Fibroblast of mammary gland (primary cell): ENCODE measurements around the gene SUCNR1.

Source experiments
- DNase-seq: peaks from one replicate; pipeline ENCODE4 v3.0.0-alpha.2; 2010; ENCODE audit warnings: low read depth
- H3K4me3 ChIP-seq: 2 replicates; pipeline ENCODE4 v1.5.1; 2011; ENCODE audit warnings: low read depth, mild to moderate bottlenecking, low read length, moderate library complexity; ENCODE audit not compliant: control insufficient read depth
- CTCF ChIP-seq: conservative IDR thresholded peaks from 2 replicates; pipeline ENCODE4 v1.5.1; 2011; ENCODE audit warnings: low read depth, low read length, inconsistent platforms; ENCODE audit not compliant: control insufficient read depth, insufficient read depth

The SUCNR1 gene

GRCh38 chr3:151859233-151859673 is 14.2 kb upstream of the SUCNR1 start:
- no peak for TF ChIP-seq CTCF
- DNase-seq, result no peak
- no peak overlapping the region for H3K4me3 ChIP-seq

- TF ChIP-seq CTCF, result no peak
- DNase-seq, result no peak
- H3K4me3 ChIP-seq, result no peak overlapping the region
Observed at GRCh38 chr3:151859905-151860304, 13.5 kb upstream of the SUCNR1 start.

- DNase-seq, result peak; percentile 32
- TF ChIP-seq CTCF, result no peak
- no peak overlapping the region for H3K4me3 ChIP-seq
Observed at GRCh38 chr3:151863611-151864010, 9.8 kb upstream of the SUCNR1 start.

- DNase-seq, result peak; percentile 80
- no peak for TF ChIP-seq CTCF
- H3K4me3 ChIP-seq, result no peak overlapping the region
Observed at GRCh38 chr3:151864423-151865101, 8.9 kb upstream of the SUCNR1 start.

GRCh38 chr3:151866711-151867410 is 6.6 kb upstream of the SUCNR1 start:
- no peak for DNase-seq
- TF ChIP-seq CTCF, result no peak

GRCh38 chr3:151867666-151868065 is 5.8 kb upstream of the SUCNR1 start:
- TF ChIP-seq CTCF, result no peak

More at GRCh38 chr3:151866711-151867410, 6.6 kb upstream of the SUCNR1 start:
- H3K4me3 ChIP-seq, result no peak overlapping the region

More at GRCh38 chr3:151867666-151868065, 5.8 kb upstream of the SUCNR1 start:
- no peak overlapping the region for H3K4me3 ChIP-seq
- DNase-seq, result no peak
